A549 (cell line): ENCODE measurements around the gene TNC.

ENCODE experiments used
- CHD2 ChIP-seq: fragments of 150-350 bp; IDR thresholded peaks from 2 replicates; pipeline ENCODE4 v1.6.1; 2014; ENCODE audit warnings: low read length; ENCODE audit not compliant: partially characterized antibody
- EP300 ChIP-seq, 2 experiments: fragments of >200 bp; sonication (Bioruptor Twin); formaldehyde crosslinking; IDR thresholded peaks; 2 replicates in 1 of 2; 3 replicates in 1 of 2; pipeline ENCODE4 v1.6.1; 2016 to 2017
- MAFK ChIP-seq: fragments of 450-650 bp; IDR thresholded peaks from 2 replicates; pipeline ENCODE4 v1.6.1; 2014; ENCODE audit not compliant: partially characterized antibody
- NFE2L2 ChIP-seq: fragments of 150-350 bp; conservative IDR thresholded peaks from 2 replicates; pipeline ENCODE4 v1.6.1; 2014; ENCODE audit warnings: low read length
- POLR2A ChIP-seq: IDR thresholded peaks from 2 replicates; pipeline ENCODE4 v1.6.1; 2012; ENCODE audit warnings: mild to moderate bottlenecking, low read length
- RARB ChIP-seq: fragments of 250-450 bp; sonication (Bioruptor Pico); IDR thresholded peaks from 2 replicates; pipeline ENCODE4 v1.8.0; 2021; ENCODE audit warnings: mild to moderate bottlenecking, moderate library complexity
- RCOR1 ChIP-seq: fragments of 150-350 bp; IDR thresholded peaks from 2 replicates; pipeline ENCODE4 v1.6.1; 2014; ENCODE audit warnings: antibody characterized with exemption, low read length, low read depth
- SREBF2 ChIP-seq: fragments of 450-650 bp; IDR thresholded peaks from 2 replicates; pipeline ENCODE4 v1.6.1; 2014; ENCODE audit warnings: mild to moderate bottlenecking, moderate library complexity
- TF ChIP-seq, protein P1 (sequence below): fragments of >200 bp; sonication (Bioruptor Twin); formaldehyde crosslinking; IDR thresholded peaks from 3 replicates; pipeline ENCODE4 v1.6.1; 2016
- TF ChIP-seq, protein P2 (sequence below): fragments of >200 bp; sonication (Bioruptor Twin); formaldehyde crosslinking; IDR thresholded peaks from 3 replicates; pipeline ENCODE4 v1.5.1; 2016
- TF ChIP-seq, protein P3 (sequence below): fragments of 200-600 bp; sonication (generic); IDR thresholded peaks from 2 replicates; pipeline ENCODE4 v1.6.1; 2016; ENCODE audit warnings: antibody characterized with exemption, mild to moderate bottlenecking, moderate library complexity
- TF ChIP-seq, protein P4 (sequence below): fragments of 150-350 bp; IDR thresholded peaks from 2 replicates; pipeline ENCODE4 v1.6.1; 2014; ENCODE audit warnings: low read depth, mild to moderate bottlenecking, low read length
- TF ChIP-seq, protein P5 (sequence below): IDR thresholded peaks from 2 replicates; pipeline ENCODE4 v1.6.1; 2012

DNA sequence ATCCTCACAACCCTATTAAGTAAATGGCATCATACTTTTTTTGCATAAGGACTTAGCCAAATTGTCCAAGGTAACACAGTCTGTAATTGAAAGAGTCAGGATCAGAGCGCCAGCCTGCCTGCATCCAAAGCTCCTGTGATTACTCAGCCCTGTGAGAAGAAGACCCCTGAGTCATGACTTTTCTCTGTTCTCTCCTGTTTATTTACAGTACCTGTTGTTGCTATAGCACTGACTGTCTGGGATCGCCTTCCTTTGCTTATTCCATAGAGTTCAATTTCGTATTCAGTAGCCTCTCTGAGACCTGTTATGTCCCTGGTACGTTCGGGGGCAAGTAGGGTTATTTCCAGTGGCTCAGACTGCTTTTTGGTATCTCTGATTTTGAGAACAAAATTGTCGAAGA is 71.8 kb downstream of the TNC start:
- TF ChIP-seq, protein P1, sequence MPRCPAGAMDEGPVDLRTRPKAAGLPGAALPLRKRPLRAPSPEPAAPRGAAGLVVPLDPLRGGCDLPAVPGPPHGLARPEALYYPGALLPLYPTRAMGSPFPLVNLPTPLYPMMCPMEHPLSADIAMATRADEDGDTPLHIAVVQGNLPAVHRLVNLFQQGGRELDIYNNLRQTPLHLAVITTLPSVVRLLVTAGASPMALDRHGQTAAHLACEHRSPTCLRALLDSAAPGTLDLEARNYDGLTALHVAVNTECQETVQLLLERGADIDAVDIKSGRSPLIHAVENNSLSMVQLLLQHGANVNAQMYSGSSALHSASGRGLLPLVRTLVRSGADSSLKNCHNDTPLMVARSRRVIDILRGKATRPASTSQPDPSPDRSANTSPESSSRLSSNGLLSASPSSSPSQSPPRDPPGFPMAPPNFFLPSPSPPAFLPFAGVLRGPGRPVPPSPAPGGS, result no peak
- TF ChIP-seq, protein P2, sequence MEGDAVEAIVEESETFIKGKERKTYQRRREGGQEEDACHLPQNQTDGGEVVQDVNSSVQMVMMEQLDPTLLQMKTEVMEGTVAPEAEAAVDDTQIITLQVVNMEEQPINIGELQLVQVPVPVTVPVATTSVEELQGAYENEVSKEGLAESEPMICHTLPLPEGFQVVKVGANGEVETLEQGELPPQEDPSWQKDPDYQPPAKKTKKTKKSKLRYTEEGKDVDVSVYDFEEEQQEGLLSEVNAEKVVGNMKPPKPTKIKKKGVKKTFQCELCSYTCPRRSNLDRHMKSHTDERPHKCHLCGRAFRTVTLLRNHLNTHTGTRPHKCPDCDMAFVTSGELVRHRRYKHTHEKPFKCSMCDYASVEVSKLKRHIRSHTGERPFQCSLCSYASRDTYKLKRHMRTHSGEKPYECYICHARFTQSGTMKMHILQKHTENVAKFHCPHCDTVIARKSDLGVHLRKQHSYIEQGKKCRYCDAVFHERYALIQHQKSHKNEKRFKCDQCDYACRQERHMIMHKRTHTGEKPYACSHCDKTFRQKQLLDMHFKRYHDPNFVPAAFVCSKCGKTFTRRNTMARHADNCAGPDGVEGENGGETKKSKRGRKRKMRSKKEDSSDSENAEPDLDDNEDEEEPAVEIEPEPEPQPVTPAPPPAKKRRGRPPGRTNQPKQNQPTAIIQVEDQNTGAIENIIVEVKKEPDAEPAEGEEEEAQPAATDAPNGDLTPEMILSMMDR, result no peak
- TF ChIP-seq EP300 (IDR thresholded peaks at IDR 0.05) (no peak), MAFK (no peak), POLR2A (no peak), SREBF2 (no peak), NFE2L2 (no peak), RARB (CRISPR knock-in tag) (no peak), RCOR1 (no peak), CHD2 (no peak)
- TF ChIP-seq, protein P3, sequence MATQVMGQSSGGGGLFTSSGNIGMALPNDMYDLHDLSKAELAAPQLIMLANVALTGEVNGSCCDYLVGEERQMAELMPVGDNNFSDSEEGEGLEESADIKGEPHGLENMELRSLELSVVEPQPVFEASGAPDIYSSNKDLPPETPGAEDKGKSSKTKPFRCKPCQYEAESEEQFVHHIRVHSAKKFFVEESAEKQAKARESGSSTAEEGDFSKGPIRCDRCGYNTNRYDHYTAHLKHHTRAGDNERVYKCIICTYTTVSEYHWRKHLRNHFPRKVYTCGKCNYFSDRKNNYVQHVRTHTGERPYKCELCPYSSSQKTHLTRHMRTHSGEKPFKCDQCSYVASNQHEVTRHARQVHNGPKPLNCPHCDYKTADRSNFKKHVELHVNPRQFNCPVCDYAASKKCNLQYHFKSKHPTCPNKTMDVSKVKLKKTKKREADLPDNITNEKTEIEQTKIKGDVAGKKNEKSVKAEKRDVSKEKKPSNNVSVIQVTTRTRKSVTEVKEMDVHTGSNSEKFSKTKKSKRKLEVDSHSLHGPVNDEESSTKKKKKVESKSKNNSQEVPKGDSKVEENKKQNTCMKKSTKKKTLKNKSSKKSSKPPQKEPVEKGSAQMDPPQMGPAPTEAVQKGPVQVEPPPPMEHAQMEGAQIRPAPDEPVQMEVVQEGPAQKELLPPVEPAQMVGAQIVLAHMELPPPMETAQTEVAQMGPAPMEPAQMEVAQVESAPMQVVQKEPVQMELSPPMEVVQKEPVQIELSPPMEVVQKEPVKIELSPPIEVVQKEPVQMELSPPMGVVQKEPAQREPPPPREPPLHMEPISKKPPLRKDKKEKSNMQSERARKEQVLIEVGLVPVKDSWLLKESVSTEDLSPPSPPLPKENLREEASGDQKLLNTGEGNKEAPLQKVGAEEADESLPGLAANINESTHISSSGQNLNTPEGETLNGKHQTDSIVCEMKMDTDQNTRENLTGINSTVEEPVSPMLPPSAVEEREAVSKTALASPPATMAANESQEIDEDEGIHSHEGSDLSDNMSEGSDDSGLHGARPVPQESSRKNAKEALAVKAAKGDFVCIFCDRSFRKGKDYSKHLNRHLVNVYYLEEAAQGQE, result no peak
- TF ChIP-seq, protein P4, sequence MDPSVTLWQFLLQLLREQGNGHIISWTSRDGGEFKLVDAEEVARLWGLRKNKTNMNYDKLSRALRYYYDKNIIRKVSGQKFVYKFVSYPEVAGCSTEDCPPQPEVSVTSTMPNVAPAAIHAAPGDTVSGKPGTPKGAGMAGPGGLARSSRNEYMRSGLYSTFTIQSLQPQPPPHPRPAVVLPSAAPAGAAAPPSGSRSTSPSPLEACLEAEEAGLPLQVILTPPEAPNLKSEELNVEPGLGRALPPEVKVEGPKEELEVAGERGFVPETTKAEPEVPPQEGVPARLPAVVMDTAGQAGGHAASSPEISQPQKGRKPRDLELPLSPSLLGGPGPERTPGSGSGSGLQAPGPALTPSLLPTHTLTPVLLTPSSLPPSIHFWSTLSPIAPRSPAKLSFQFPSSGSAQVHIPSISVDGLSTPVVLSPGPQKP, result no peak
- TF ChIP-seq, protein P5, sequence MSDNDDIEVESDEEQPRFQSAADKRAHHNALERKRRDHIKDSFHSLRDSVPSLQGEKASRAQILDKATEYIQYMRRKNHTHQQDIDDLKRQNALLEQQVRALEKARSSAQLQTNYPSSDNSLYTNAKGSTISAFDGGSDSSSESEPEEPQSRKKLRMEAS, result no peak
